WTC11 (cell line): ENCODE measurements around the gene LRRN1. TPM values are rescaled to one million over a fixed set of nuclear protein-coding genes. Genes with fewer than 3 reads are reported as not detected.

Source experiments
- ATAC-seq: fragments of 200-7000 bp; cut with Tn5 transposase; 2 replicates; pipeline ENCODE4 v1.10.0; 2021; ENCODE audit warnings: mild to moderate bottlenecking, moderate library complexity
- CTCF ChIA-PET: fragments of 300-600 bp; sonication (Branson Sonifier 250); formaldehyde crosslinking; loops from one replicate; lab custom pipeline; 2021; ENCODE audit warnings: antibody characterized with exemption; lab: Charles Lee
- POLR2A ChIA-PET: fragments of 350-600 bp; sonication (Branson Sonifier 250); formaldehyde crosslinking; loops from one replicate; lab custom pipeline; 2021; ENCODE audit warnings: antibody characterized with exemption; lab: Charles Lee
- DNase-seq: peaks from one replicate; pipeline ENCODE4 v3.0.0; 2021; ENCODE audit warnings: low spot score
- H3K27ac Mint-ChIP-seq: 2 replicates; pipeline ENCODE4 v1.8.0; 2021; ENCODE audit warnings: mixed read lengths
- H3K27me3 Mint-ChIP-seq: 2 replicates; pipeline ENCODE4 v1.8.0; 2021; ENCODE audit warnings: low read depth, mild to moderate bottlenecking, moderate library complexity, mixed read lengths
- H3K36me3 Mint-ChIP-seq: 2 replicates; pipeline ENCODE4 v1.8.0; 2021; ENCODE audit warnings: mixed read lengths
- H3K4me1 Mint-ChIP-seq: 2 replicates; pipeline ENCODE4 v1.8.0; 2022; ENCODE audit warnings: mixed read lengths
- H3K4me3 Mint-ChIP-seq: 2 replicates; pipeline ENCODE4 v1.8.0; 2021; ENCODE audit warnings: mild to moderate bottlenecking, moderate library complexity, mixed read lengths
- H3K9me3 Mint-ChIP-seq: 2 replicates; pipeline ENCODE4 v1.8.0; 2021; ENCODE audit warnings: mixed read lengths
- CDX4 ChIP-seq: fragments of 250-450 bp; sonication (Bioruptor Pico); IDR thresholded peaks from 2 replicates; pipeline ENCODE4 v1.9.0; 2021; ENCODE audit warnings: moderate library complexity, mild to moderate bottlenecking, inconsistent platforms, borderline replicate concordance
- ELF4 ChIP-seq: sonication (generic); formaldehyde crosslinking; IDR thresholded peaks from 2 replicates; pipeline ENCODE4 v1.8.1; 2022; ENCODE audit warnings: low read depth, mild to moderate bottlenecking, moderate library complexity, missing genetic modification reagents
- FOXK1 ChIP-seq: sonication (generic); formaldehyde crosslinking; IDR thresholded peaks from 2 replicates; pipeline ENCODE4 v1.8.0; 2022; ENCODE audit warnings: mild to moderate bottlenecking, moderate library complexity, missing genetic modification reagents
- MAX ChIP-seq: sonication (generic); formaldehyde crosslinking; IDR thresholded peaks from 2 replicates; pipeline ENCODE4 v1.8.0; 2022; ENCODE audit warnings: mild to moderate bottlenecking, missing genetic modification reagents
- MLX ChIP-seq: sonication (generic); formaldehyde crosslinking; IDR thresholded peaks from 2 replicates; pipeline ENCODE4 v1.8.1; 2023; ENCODE audit warnings: mild to moderate bottlenecking, missing genetic modification reagents, moderate library complexity
- NFATC4 ChIP-seq: fragments of 250-450 bp; sonication (Bioruptor Pico); IDR thresholded peaks from 2 replicates; pipeline ENCODE4 v1.9.0; 2021; ENCODE audit warnings: mild to moderate bottlenecking
- PREB ChIP-seq: sonication (generic); formaldehyde crosslinking; IDR thresholded peaks from 2 replicates; pipeline ENCODE4 v1.8.1; 2022; ENCODE audit warnings: mild to moderate bottlenecking, missing genetic modification reagents, moderate library complexity, borderline replicate concordance
- PRRX2 ChIP-seq: fragments of 250-450 bp; sonication (Bioruptor Pico); IDR thresholded peaks from 2 replicates; pipeline ENCODE4 v1.8.0; 2021; ENCODE audit warnings: mild to moderate bottlenecking
- RORB ChIP-seq: fragments of 250-450 bp; sonication (Bioruptor Pico); IDR thresholded peaks from 2 replicates; pipeline ENCODE4 v1.9.0; 2021; ENCODE audit warnings: mild to moderate bottlenecking
- SMAD3 ChIP-seq: sonication (generic); formaldehyde crosslinking; IDR thresholded peaks from 2 replicates; pipeline ENCODE4 v1.8.0; 2022; ENCODE audit warnings: missing genetic modification reagents, mild to moderate bottlenecking, borderline replicate concordance
- SMAD4 ChIP-seq: sonication (generic); formaldehyde crosslinking; IDR thresholded peaks from 2 replicates; pipeline ENCODE4 v1.8.0; 2022; ENCODE audit warnings: mild to moderate bottlenecking, missing genetic modification reagents
- SOX15 ChIP-seq: fragments of 250-450 bp; sonication (Bioruptor Pico); IDR thresholded peaks from 2 replicates; pipeline ENCODE4 v1.9.0; 2021; ENCODE audit warnings: mild to moderate bottlenecking
- SP1 ChIP-seq: sonication (generic); formaldehyde crosslinking; conservative IDR thresholded peaks from 2 replicates; pipeline ENCODE4 v1.8.1; 2022; ENCODE audit warnings: missing genetic modification reagents
- TCF7 ChIP-seq: sonication (generic); formaldehyde crosslinking; IDR thresholded peaks from 2 replicates; pipeline ENCODE4 v1.8.0; 2022; ENCODE audit warnings: mild to moderate bottlenecking, low read depth, missing genetic modification reagents, moderate library complexity
- TEAD1 ChIP-seq: sonication (generic); formaldehyde crosslinking; IDR thresholded peaks from 2 replicates; pipeline ENCODE4 v1.8.0; 2022; ENCODE audit warnings: mild to moderate bottlenecking, missing genetic modification reagents
- ZBTB21 ChIP-seq: sonication (generic); formaldehyde crosslinking; IDR thresholded peaks from 2 replicates; pipeline ENCODE4 v1.8.1; 2023; ENCODE audit warnings: mild to moderate bottlenecking, missing genetic modification reagents, borderline replicate concordance
- ZBTB43 ChIP-seq: sonication (generic); formaldehyde crosslinking; IDR thresholded peaks from 2 replicates; pipeline ENCODE4 v1.8.1; 2023; ENCODE audit warnings: mild to moderate bottlenecking, missing genetic modification reagents
- ZMAT4 ChIP-seq: fragments of 250-450 bp; sonication (Bioruptor Pico); IDR thresholded peaks from 2 replicates; pipeline ENCODE4 v1.9.0; 2021; ENCODE audit warnings: mild to moderate bottlenecking
- ZNF219 ChIP-seq: sonication (generic); formaldehyde crosslinking; IDR thresholded peaks from 2 replicates; pipeline ENCODE4 v1.8.0; 2023; ENCODE audit warnings: missing genetic modification reagents, mild to moderate bottlenecking, borderline replicate concordance
- ZNF281 ChIP-seq: sonication (generic); formaldehyde crosslinking; IDR thresholded peaks from 2 replicates; pipeline ENCODE4 v1.8.0; 2023; ENCODE audit warnings: mild to moderate bottlenecking, missing genetic modification reagents
- ZNF423 ChIP-seq: fragments of 250-450 bp; sonication (Bioruptor Pico); IDR thresholded peaks from 2 replicates; pipeline ENCODE4 v2.1.2; 2022; ENCODE audit warnings: mild to moderate bottlenecking, moderate library complexity
- ZNF425 ChIP-seq: fragments of 250-450 bp; sonication (Bioruptor Pico); conservative IDR thresholded peaks from 2 replicates; pipeline ENCODE4 v1.9.0; 2021; ENCODE audit warnings: mild to moderate bottlenecking
- ZNF512 ChIP-seq: sonication (generic); formaldehyde crosslinking; IDR thresholded peaks from 2 replicates; pipeline ENCODE4 v1.8.1; 2022; ENCODE audit warnings: missing genetic modification reagents, borderline replicate concordance
- total RNA-seq: library from RNA; stranded (reverse); gene quantifications from 3 replicates; pipeline ENCODE4 v1.2.3, GENCODE V29; 2021

LRRN1 gene
- total RNA-seq, 1 experiment from 2014 or later, result 114 TPM

- no peak for TF ChIP-seq ZBTB43 (CRISPR knock-in tag)
These were observed 33.6 kb upstream of the LRRN1 start (continued) for GRCh38 chr3:3765661-3766060.

GRCh38 chr3:3766140-3766539, 33.1 kb upstream of the LRRN1 start:
- Mint-ChIP-seq H3K27me3 (peaks cover 3% of the 10 kb centered on the region; the same call in 1 of the 2 replicates), H3K9me3 (peaks cover 53% of the 10 kb centered on the region), H3K36me3 (peaks cover 22% of the 10 kb centered on the region), H3K27ac (no peak overlapping the region), H3K4me3 (no peak overlapping the region), H3K4me1 (peaks cover 23% of the 10 kb centered on the region)
- ChIA-PET POLR2A (no interaction called here), CTCF (no interaction called here)
- DNase-seq (no peak), ATAC-seq (no peak)
- TF ChIP-seq TCF7 (CRISPR knock-in tag) (no peak), TEAD1 (CRISPR knock-in tag) (no peak), PREB (CRISPR knock-in tag) (no peak), SMAD4 (CRISPR knock-in tag) (no peak), ZNF219 (CRISPR knock-in tag) (no peak), NFATC4 (CRISPR knock-in tag) (no peak), MLX (no peak), FOXK1 (no peak), ZNF281 (CRISPR knock-in tag) (no peak), MAX (CRISPR knock-in tag) (no peak), ZMAT4 (CRISPR knock-in tag) (no peak), ELF4 (no peak), ZNF423 (CRISPR knock-in tag) (no peak), SMAD3 (CRISPR knock-in tag) (no peak), CDX4 (CRISPR knock-in tag) (no peak)

GRCh38 chr3:3771094-3771493, 28.1 kb upstream of the LRRN1 start:
- POLR2A ChIA-PET, result no interaction called here
- Mint-ChIP-seq H3K4me3 (no peak overlapping the region), H3K4me1 (0 out of 2 replicates have a peak, but pooled peaks cover 6% of the 10 kb centered on the region), H3K27ac (no peak overlapping the region), H3K9me3 (peaks cover 56% of the 10 kb centered on the region), H3K27me3 (peaks cover 2% of the 10 kb centered on the region; the same call in 1 of the 2 replicates), H3K36me3 (peaks cover 24% of the 10 kb centered on the region)
- CTCF ChIA-PET, result no interaction called here
- DNase-seq (no peak), ATAC-seq (no peak)
- no peak for TF ChIP-seq ZNF512 (CRISPR knock-in tag)
- no peak for TF ChIP-seq RORB
- TF ChIP-seq SMAD4 (CRISPR knock-in tag), result no peak
- no peak for TF ChIP-seq SOX15 (CRISPR knock-in tag)
- no peak for TF ChIP-seq PRRX2 (CRISPR knock-in tag)
- no peak for TF ChIP-seq ZNF425 (CRISPR knock-in tag)
- no peak for TF ChIP-seq ELF4
- TF ChIP-seq ZMAT4 (CRISPR knock-in tag), result no peak
- no peak for TF ChIP-seq ZBTB21 (CRISPR knock-in tag)
- TF ChIP-seq SP1 (CRISPR knock-in tag), result no peak
